DOHH2 (cell line): Measurements from ENCODE around the gene PDZRN3.

Source experiments
- H3F3A ChIP-seq: fragments of 200-600 bp; sonication (generic), shearing (Covaris generic); 2 replicates; pipeline ENCODE4 v1.6.0; 2016; ENCODE audit warnings: antibody characterized with exemption, mild to moderate bottlenecking; ENCODE audit not compliant: control insufficient read depth, insufficient read depth
- H3K27ac ChIP-seq: fragments of 200-600 bp; sonication (generic); 2 replicates; pipeline ENCODE4 v1.5.1; 2014; ENCODE audit warnings: low read depth, mild to moderate bottlenecking, low read length, moderate library complexity
- H3K27me3 ChIP-seq: fragments of 200-600 bp; sonication (generic); 2 replicates; pipeline ENCODE4 v1.6.1; 2014; ENCODE audit warnings: mild to moderate bottlenecking, low read length, mixed read lengths; ENCODE audit not compliant: control insufficient read depth
- H3K36me3 ChIP-seq: fragments of 200-600 bp; sonication (generic); 2 replicates; pipeline ENCODE4 v1.6.1; 2014; ENCODE audit warnings: mild to moderate bottlenecking, low read length, moderate library complexity, mixed read lengths; ENCODE audit not compliant: control insufficient read depth
- H3K4me1 ChIP-seq: fragments of 200-600 bp; sonication (generic); 2 replicates; pipeline ENCODE4 v1.6.1; 2014; ENCODE audit warnings: mild to moderate bottlenecking, low read length, mixed read lengths; ENCODE audit not compliant: control insufficient read depth
- H3K4me2 ChIP-seq: fragments of 200-600 bp; sonication (generic); 2 replicates; pipeline ENCODE4 v1.6.0; 2014; ENCODE audit warnings: mild to moderate bottlenecking, low read length, moderate library complexity
- H3K4me3 ChIP-seq: fragments of 200-600 bp; sonication (generic); 2 replicates; pipeline ENCODE4 v1.5.1; 2014; ENCODE audit warnings: mild to moderate bottlenecking, low read length, mixed read lengths
- H3K79me2 ChIP-seq: fragments of 200-600 bp; sonication (generic); 2 replicates; pipeline ENCODE4 v1.6.1; 2014; ENCODE audit warnings: mild to moderate bottlenecking, low read length, mixed read lengths; ENCODE audit not compliant: control insufficient read depth
- H3K9me2 ChIP-seq: fragments of 200-600 bp; sonication (generic); replicated peaks from 2 replicates; pipeline ENCODE4 v1.6.1; 2014; ENCODE audit warnings: mild to moderate bottlenecking, low read length, mixed read lengths; ENCODE audit not compliant: control insufficient read depth
- H3K9me3 ChIP-seq: fragments of 200-600 bp; sonication (generic); 2 replicates; pipeline ENCODE4 v1.6.1; 2014; ENCODE audit warnings: antibody characterized with exemption, low read length, mixed read lengths; ENCODE audit not compliant: control insufficient read depth, insufficient read depth
- H4K20me1 ChIP-seq: fragments of 200-600 bp; sonication (generic); 2 replicates; pipeline ENCODE4 v1.6.0; 2014; ENCODE audit warnings: low read depth, mild to moderate bottlenecking, antibody characterized with exemption, low read length, moderate library complexity; ENCODE audit not compliant: control insufficient read depth, insufficient read depth
- EZH2phosphoT487 ChIP-seq: fragments of 200-600 bp; sonication (generic); IDR thresholded peaks from 2 replicates; pipeline ENCODE4 v1.6.1; 2017; ENCODE audit warnings: borderline replicate concordance, mild to moderate bottlenecking, antibody characterized with exemption, low read length, moderate library complexity, mixed read lengths
- TF ChIP-seq, protein P1 (sequence below): fragments of 200-600 bp; sonication (generic); IDR thresholded peaks from one replicate; pipeline ENCODE4 v1.5.1; 2014; ENCODE audit warnings: antibody characterized with exemption, mild to moderate bottlenecking, low read depth, low read length; ENCODE audit not compliant: poor library complexity, severe bottlenecking

Gene PDZRN3

GRCh38 chr3:73405000-73405399, 219.7 kb downstream of the PDZRN3 start:
- TF ChIP-seq, protein P1, sequence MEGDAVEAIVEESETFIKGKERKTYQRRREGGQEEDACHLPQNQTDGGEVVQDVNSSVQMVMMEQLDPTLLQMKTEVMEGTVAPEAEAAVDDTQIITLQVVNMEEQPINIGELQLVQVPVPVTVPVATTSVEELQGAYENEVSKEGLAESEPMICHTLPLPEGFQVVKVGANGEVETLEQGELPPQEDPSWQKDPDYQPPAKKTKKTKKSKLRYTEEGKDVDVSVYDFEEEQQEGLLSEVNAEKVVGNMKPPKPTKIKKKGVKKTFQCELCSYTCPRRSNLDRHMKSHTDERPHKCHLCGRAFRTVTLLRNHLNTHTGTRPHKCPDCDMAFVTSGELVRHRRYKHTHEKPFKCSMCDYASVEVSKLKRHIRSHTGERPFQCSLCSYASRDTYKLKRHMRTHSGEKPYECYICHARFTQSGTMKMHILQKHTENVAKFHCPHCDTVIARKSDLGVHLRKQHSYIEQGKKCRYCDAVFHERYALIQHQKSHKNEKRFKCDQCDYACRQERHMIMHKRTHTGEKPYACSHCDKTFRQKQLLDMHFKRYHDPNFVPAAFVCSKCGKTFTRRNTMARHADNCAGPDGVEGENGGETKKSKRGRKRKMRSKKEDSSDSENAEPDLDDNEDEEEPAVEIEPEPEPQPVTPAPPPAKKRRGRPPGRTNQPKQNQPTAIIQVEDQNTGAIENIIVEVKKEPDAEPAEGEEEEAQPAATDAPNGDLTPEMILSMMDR, result no peak
- TF ChIP-seq EZH2phosphoT487, result no peak
- Histone ChIP-seq H3K9me3 (no peaks in the 10 kb centered on the region), H3F3A (no peaks in the 10 kb centered on the region), H3K9me2 (no peaks in the 10 kb centered on the region), H3K27me3 (no peaks in the 10 kb centered on the region; the same call in 1 of the 2 replicates), H4K20me1 (no peaks in the 10 kb centered on the region), H3K79me2 (no peaks in the 10 kb centered on the region), H3K36me3 (no peaks in the 10 kb centered on the region), H3K4me1 (no peaks in the 10 kb centered on the region), H3K27ac (no peak overlapping the region), H3K4me3 (no peak overlapping the region), H3K4me2 (no peak overlapping the region)

GRCh38 chr3:73404435-73404834, 220.3 kb downstream of the PDZRN3 start:
- Histone ChIP-seq H3K27me3 (no peaks in the 10 kb centered on the region; the same call in 1 of the 2 replicates), H3K4me1 (no peaks in the 10 kb centered on the region), H3K79me2 (no peaks in the 10 kb centered on the region), H3K4me3 (no peak overlapping the region), H3K27ac (no peak overlapping the region), H3F3A (no peaks in the 10 kb centered on the region), H4K20me1 (no peaks in the 10 kb centered on the region), H3K4me2 (no peak overlapping the region), H3K9me3 (no peaks in the 10 kb centered on the region), H3K36me3 (no peaks in the 10 kb centered on the region), H3K9me2 (no peaks in the 10 kb centered on the region)
- TF ChIP-seq, protein P1, result no peak
- TF ChIP-seq EZH2phosphoT487, result no peak

DNA sequence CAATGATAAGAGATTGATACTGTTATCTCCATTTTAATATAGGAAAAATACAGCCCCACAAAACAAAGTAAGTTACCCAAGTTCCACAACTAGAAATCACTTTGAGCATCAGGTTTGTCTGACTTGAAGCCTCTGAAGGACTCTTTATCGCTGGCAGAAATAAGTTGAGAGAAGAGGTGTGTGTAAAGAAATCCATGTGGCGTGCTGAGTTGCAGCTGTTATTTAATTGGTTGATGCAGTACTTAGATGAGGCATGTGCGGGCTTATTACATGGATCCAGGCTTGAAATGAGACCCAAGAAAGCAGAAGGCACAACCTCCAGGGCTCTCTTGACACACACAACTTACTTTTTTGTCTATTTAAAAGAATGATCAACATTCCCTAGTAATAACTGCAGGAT, 221.3 kb downstream of the PDZRN3 start:
- H3K4me3 ChIP-seq, result no peak overlapping the region
- H3K4me2 ChIP-seq, result no peak overlapping the region
- no peaks in the 10 kb centered on the region for H3K4me1 ChIP-seq
- no peaks in the 10 kb centered on the region; the same call in 1 of the 2 replicates for H3K27me3 ChIP-seq
- TF ChIP-seq EZH2phosphoT487, result no peak
- TF ChIP-seq, protein P1, result no peak
- H3F3A ChIP-seq, result no peaks in the 10 kb centered on the region
- H3K79me2 ChIP-seq, result no peaks in the 10 kb centered on the region
- H3K36me3 ChIP-seq, result no peaks in the 10 kb centered on the region
- H3K9me3 ChIP-seq, result no peaks in the 10 kb centered on the region
- no peaks in the 10 kb centered on the region for H4K20me1 ChIP-seq
- no peak overlapping the region for H3K27ac ChIP-seq
- no peaks in the 10 kb centered on the region for H3K9me2 ChIP-seq
